ENCODE measurements around the gene CISD3. TPM values are rescaled to one million over a fixed set of nuclear protein-coding genes. Genes with fewer than 3 reads are reported as not detected.

The CISD3 gene
- total and polyA plus RNA-seq, 2 of the 8 experiments (the other 6 are each of a cell fraction or from before 2014, with no cell fraction given): 9.4 to 11.1 TPM

- no peak overlapping the region for H3K4ac ChIP-seq (replicated peaks; ENCODE audit: insufficient read length, low read depth, low read length)
- no peak overlapping the region for H3K56ac ChIP-seq (replicated peaks; ENCODE audit: insufficient read length, low read depth, low read length)
- H4K91ac ChIP-seq (replicated peaks; ENCODE audit: insufficient read length, low read length): no peak overlapping the region
- H4K20me1 ChIP-seq (replicated peaks in 1 of 2; ENCODE audit: control insufficient read depth in 1 of 2, insufficient read depth in 2 of 2, low read length in 2 of 2): peaks cover 5 to 18% of the 10 kb centered on the region in 2 experiments
- peaks cover 28% of the 10 kb centered on the region for H3K23me2 ChIP-seq (ENCODE audit: low read depth, low read length)
- ChIA-PET POLR2A (ENCODE audit: partially characterized antibody) (interaction anchor here (0.6 to 4.5 kb wide), 4 partner anchors 12 to 105 kb away, joined by 3 to 38 read pairs (median 6); no protein-coding TSS in a partner anchor), CTCF (ENCODE audit: partially characterized antibody) (interaction anchor here (0.6 to 1.5 kb wide), 4 partner anchors 11 to 230 kb away, joined by 3 to 5 read pairs (median 4); no protein-coding TSS in a partner anchor)
- FAIRE-seq (no peak), DNase-seq (ENCODE audit: low read depth in 1 of 2, low spot score in 2 of 2) (no peak)
- H2BK120ac ChIP-seq (replicated peaks; ENCODE audit: low read depth, low read length): no peak overlapping the region
- H3K9ac ChIP-seq (replicated peaks in 1 of 4; ENCODE audit: extremely low read depth in 1 of 4, low read depth in 3 of 4, low read length in 3 of 4): no peak overlapping the region
- no peaks in the 10 kb centered on the region for H3K36me3 ChIP-seq (ENCODE audit: control insufficient read depth in 2 of 4, insufficient read depth in 4 of 4, low read length in 3 of 4)
- H2BK20ac ChIP-seq (ENCODE audit: low read length): peak overlapping the region; percentile 43; the same call in 1 of the 2 replicates
- WGBS, 2 experiments (ENCODE audit: extremely low coverage in 1 of 2, insufficient coverage in 1 of 2, insufficient read length in 1 of 2, insufficient replicate concordance in 2 of 2, low coverage in 1 of 2, low lambda C conversion rate in 2 of 2, missing lambda C conversion rate in 1 of 2): 6% methylated on average over 55 of the region's 55 CpGs; no CpG with 5 or more reads in 1 of the 2 experiments
- peak overlapping the region; percentile 78 for H3K18ac ChIP-seq (ENCODE audit: extremely low read depth, low read length)
- 0 out of 2 replicates have a peak overlapping the region, but pooled peaks have one; percentile 4 for H2BK15ac ChIP-seq (ENCODE audit: low read length)
- no peaks in the 10 kb centered on the region for H3K9me3 ChIP-seq (ENCODE audit: insufficient read depth in 2 of 2, low read depth in 1 of 2, low read length in 1 of 2)
- H3K14ac ChIP-seq (ENCODE audit: insufficient read length): no peak overlapping the region
- no peak overlapping the region for H2AFZ ChIP-seq (ENCODE audit: low read length)
- 0 out of 2 replicates have a peak overlapping the region, but pooled peaks have one; percentile 2 for H2BK5ac ChIP-seq (ENCODE audit: low read depth, low read length)
- H2BK12ac ChIP-seq (ENCODE audit: low read depth, low read length): peak overlapping the region; percentile 53
- no peaks in the 10 kb centered on the region for H3K79me1 ChIP-seq (ENCODE audit: low read depth, low read length)
- no peak overlapping the region for H3K27ac ChIP-seq (ENCODE audit: low read depth, low read length)
- peak overlapping the region; percentile 75 for H2AK5ac ChIP-seq (ENCODE audit: low read depth, low read length)
- H3K23ac ChIP-seq (ENCODE audit: insufficient read length): no peak overlapping the region
- H3K79me2 ChIP-seq (ENCODE audit: control insufficient read depth in 1 of 2, insufficient read depth in 2 of 2, low read length in 2 of 2): no peaks in the 10 kb centered on the region
- no peak overlapping the region for H4K5ac ChIP-seq (ENCODE audit: insufficient read length, low read depth, low read length)
- H3K4me1 ChIP-seq (replicated peaks in 1 of 4; ENCODE audit: control insufficient read depth in 3 of 4, insufficient read depth in 4 of 4, low read length in 3 of 4): peaks cover 15 to 44% (median 32%) of the 10 kb centered on the region in 4 experiments
- H3K27me3 ChIP-seq (replicated peaks in 1 of 4; ENCODE audit: control insufficient read depth in 3 of 4, extremely low read depth in 1 of 4, insufficient read depth in 3 of 4, low read length in 3 of 4): peaks cover 31 to 84% (median 75%) of the 10 kb centered on the region in 4 experiments
- peak overlapping the region; percentile 42 for H4K8ac ChIP-seq (ENCODE audit: extremely low read depth, insufficient read depth, low read length)
- TF ChIP-seq MAX (IDR thresholded peaks at IDR 0.05): no peak
- no peak for TF ChIP-seq CREB1 (IDR thresholded peaks at IDR 0.05)
- peak; percentile 30; the same call in 1 of the 2 replicates for TF ChIP-seq CBX8 (IDR thresholded peaks at IDR 0.05; ENCODE audit: borderline replicate concordance, low read depth, low read length)
- TF ChIP-seq RNF2 (IDR thresholded peaks at IDR 0.05; ENCODE audit: borderline replicate concordance, low read depth, low read length, missing control alignments, poor library complexity, severe bottlenecking): peak; percentile 91
- no peak for TF ChIP-seq SIRT6 (IDR thresholded peaks at IDR 0.05; ENCODE audit: low read length)
- TF ChIP-seq BRCA1 (IDR thresholded peaks at IDR 0.05; ENCODE audit: low read depth, low read length): no peak
- TF ChIP-seq RBBP5 (IDR thresholded peaks at IDR 0.05; ENCODE audit: borderline replicate concordance, low read depth, low read length): no peak; the same call in 1 of the 2 replicates
- no peak for TF ChIP-seq POU5F1 (IDR thresholded peaks at IDR 0.05; ENCODE audit: low read depth, low read length)
- peak; percentile 72 for TF ChIP-seq EZH2 (IDR thresholded peaks at IDR 0.05; ENCODE audit: low read depth, low read length, severe bottlenecking)
- TF ChIP-seq SUZ12 (IDR thresholded peaks at IDR 0.05; ENCODE audit: low read length): peak; percentile 87
- TF ChIP-seq TCF12 (IDR thresholded peaks at IDR 0.05; ENCODE audit: low read depth, low read length): 0 out of 2 replicates have a peak, but pooled peaks have one; percentile 26
- peak overlapping the region; percentile 26 to 76 (median 36); a peak in 7 of 8 replicates for H3K4me3 ChIP-seq (ENCODE audit: extremely low read depth in 1 of 4, insufficient read depth in 2 of 4, low read depth in 3 of 4, low read length in 4 of 4)
- peak overlapping the region; percentile 81 to 92 for H3K4me2 ChIP-seq (ENCODE audit: insufficient read depth in 1 of 2, low read depth in 2 of 2, low read length in 2 of 2)
Observed at GRCh38 chr17:38702916-38703741, 27.0 kb upstream of the CISD3 start.

All from H1 (cell line).